GM10266 (cell line): Measurements from ENCODE around the gene KLHL3.

Experiments used
- DNase-seq: peaks from one replicate; pipeline ENCODE4 v3.0.0; 2012; ENCODE audit errors: extremely low spot score
- TF ChIP-seq, protein P1 (sequence below): IDR thresholded peaks from 2 replicates; pipeline ENCODE4 v1.5.1; 2012; ENCODE audit warnings: mild to moderate bottlenecking, low read depth; ENCODE audit not compliant: control insufficient read depth, insufficient read depth; ENCODE audit errors: missing control alignments

The KLHL3 gene

GRCh38 chr5:137760294-137760693 is 24.4 kb upstream of the KLHL3 start:
- TF ChIP-seq, protein P1, sequence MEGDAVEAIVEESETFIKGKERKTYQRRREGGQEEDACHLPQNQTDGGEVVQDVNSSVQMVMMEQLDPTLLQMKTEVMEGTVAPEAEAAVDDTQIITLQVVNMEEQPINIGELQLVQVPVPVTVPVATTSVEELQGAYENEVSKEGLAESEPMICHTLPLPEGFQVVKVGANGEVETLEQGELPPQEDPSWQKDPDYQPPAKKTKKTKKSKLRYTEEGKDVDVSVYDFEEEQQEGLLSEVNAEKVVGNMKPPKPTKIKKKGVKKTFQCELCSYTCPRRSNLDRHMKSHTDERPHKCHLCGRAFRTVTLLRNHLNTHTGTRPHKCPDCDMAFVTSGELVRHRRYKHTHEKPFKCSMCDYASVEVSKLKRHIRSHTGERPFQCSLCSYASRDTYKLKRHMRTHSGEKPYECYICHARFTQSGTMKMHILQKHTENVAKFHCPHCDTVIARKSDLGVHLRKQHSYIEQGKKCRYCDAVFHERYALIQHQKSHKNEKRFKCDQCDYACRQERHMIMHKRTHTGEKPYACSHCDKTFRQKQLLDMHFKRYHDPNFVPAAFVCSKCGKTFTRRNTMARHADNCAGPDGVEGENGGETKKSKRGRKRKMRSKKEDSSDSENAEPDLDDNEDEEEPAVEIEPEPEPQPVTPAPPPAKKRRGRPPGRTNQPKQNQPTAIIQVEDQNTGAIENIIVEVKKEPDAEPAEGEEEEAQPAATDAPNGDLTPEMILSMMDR = no peak
- no peak for DNase-seq

- TF ChIP-seq, protein P1 = no peak
- DNase-seq = no peak
Measured at GRCh38 chr5:137758715-137759306, 22.9 kb upstream of the KLHL3 start.

DNA sequence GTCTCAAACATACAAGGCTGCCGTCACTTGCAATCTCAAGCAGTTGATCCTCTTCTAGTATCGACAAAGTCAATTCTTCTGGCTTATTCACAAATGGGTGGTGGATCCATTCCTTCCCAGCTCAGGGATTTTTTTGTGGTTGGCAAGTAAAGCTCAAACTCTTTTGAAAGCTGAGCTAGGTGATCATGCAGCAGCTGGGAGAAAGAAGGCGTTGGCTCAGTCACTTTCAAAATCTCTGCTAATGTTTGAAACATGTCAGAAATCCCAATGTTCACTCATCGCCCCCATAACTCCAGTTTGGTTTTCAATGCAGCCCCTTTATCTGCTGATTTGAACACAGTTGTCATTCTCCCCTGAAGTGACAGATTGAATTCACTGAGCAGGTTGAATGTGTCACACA is 22.2 kb upstream of the KLHL3 start:
- DNase-seq = no peak

GRCh38 chr5:137757634-137758033 is 21.7 kb upstream of the KLHL3 start:
- no peak for DNase-seq
- TF ChIP-seq, protein P1 = no peak

More for the DNA sequence above, 22.2 kb upstream of the KLHL3 start:
- TF ChIP-seq, protein P1 = no peak

- TF ChIP-seq, protein P1 = no peak
- DNase-seq = no peak
Measured at GRCh38 chr5:137754961-137755762, 19.3 kb upstream of the KLHL3 start.

DNA sequence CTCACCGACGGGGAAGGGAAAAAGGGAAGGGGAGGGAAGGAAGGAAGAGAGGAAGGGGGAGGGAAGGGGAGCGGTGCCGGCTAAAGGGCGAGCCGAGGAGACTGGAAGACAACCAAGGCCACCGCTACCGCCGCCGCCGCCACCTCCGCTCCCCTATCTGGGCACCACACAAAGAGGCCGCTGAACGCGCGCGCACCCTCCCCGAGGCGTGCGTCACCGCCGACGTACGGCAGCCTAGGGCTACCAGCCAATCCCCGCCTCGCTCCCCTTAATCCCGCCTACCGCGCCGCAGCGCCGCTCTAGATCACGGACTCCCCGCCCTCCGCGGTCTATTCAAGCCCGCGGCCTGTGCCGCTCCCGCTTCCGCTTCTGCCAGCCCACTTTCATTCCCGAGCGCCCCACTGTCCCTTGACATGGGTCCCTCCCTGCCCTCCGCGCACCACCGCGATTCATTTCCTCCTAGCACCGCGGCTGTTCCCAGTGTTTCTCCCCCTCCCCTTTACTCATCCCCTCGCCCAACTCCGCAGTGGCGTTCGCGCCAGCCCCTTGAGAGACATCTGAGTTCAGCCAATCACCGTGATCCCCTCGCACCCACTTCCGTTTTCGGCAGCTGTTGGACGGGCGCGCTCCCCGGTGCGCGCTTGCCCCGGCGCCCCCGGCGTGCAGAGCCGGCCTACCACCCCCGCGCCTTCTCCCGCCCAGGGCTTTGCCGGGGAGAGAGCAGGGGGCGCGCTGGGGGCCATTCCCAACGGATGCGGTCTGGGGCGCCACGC is 18.5 kb upstream of the KLHL3 start, which contains the start of gene HNRNPA0:
Gene HNRNPA0, minus strand, starts transcription at position 176 of the 773 bp plus-strand sequence. CDS start 297 bp downstream, outside the sequence.
- DNase-seq = peak; percentile 96
- TF ChIP-seq, protein P1 = no peak
